DND-41 (cell line): ENCODE data around the gene ARL5C.
A peak's percentile ranks its signal among the peaks of the same experiment; 100 is the strongest.

Experiments
- ATAC-seq: fragments of 200-7000 bp; cut with Tn5 transposase; 3 replicates; pipeline ENCODE4 v1.9.1; 2021; ENCODE audit warnings: low read depth; ENCODE audit not compliant: insufficient read depth
- DNase-seq: peaks from one replicate; pipeline ENCODE4 v3.0.0-alpha.2; 2020
- H2AFZ ChIP-seq: 2 replicates; pipeline ENCODE4 v1.6.0; 2012; ENCODE audit warnings: low read depth, low read length
- H3K27ac ChIP-seq: 2 replicates; pipeline ENCODE4 v1.5.1; 2012; ENCODE audit warnings: low read length, inconsistent platforms
- H3K27me3 ChIP-seq: fragments of 200-600 bp; sonication (generic); 2 replicates; pipeline ENCODE4 v1.6.0; 2012; ENCODE audit warnings: low read length, mild to moderate bottlenecking, inconsistent platforms; ENCODE audit not compliant: insufficient read depth, poor library complexity
- H3K36me3 ChIP-seq: 2 replicates; pipeline ENCODE4 v1.5.1; 2012; ENCODE audit warnings: low read length, inconsistent platforms; ENCODE audit not compliant: insufficient read depth
- H3K4me1 ChIP-seq: 2 replicates; pipeline ENCODE4 v1.5.1; 2012; ENCODE audit warnings: mild to moderate bottlenecking, low read length; ENCODE audit not compliant: insufficient read depth
- H3K4me2 ChIP-seq: 2 replicates; pipeline ENCODE4 v1.6.0; 2012; ENCODE audit warnings: mild to moderate bottlenecking, moderate library complexity, low read length, inconsistent platforms; ENCODE audit not compliant: insufficient read depth
- H3K4me3 ChIP-seq, 2 experiments: fragments of 200-600 bp in 1 of 2; shearing (Covaris generic) in 1 of 2; 2 replicates each; pipeline ENCODE4 v1.5.1; 2012 to 2016; ENCODE audit warnings: inconsistent platforms in 2 of 2, low read length in 2 of 2, mild to moderate bottlenecking in 2 of 2, low read depth in 1 of 2, moderate library complexity in 1 of 2
- H3K79me2 ChIP-seq: 2 replicates; pipeline ENCODE4 v1.6.0; 2012; ENCODE audit warnings: low read length, inconsistent platforms; ENCODE audit not compliant: insufficient read depth
- H3K9ac ChIP-seq: 2 replicates; pipeline ENCODE4 v1.6.0; 2012; ENCODE audit warnings: low read depth, mild to moderate bottlenecking, inconsistent platforms, low read length, moderate library complexity
- H3K9me3 ChIP-seq: 2 replicates; pipeline ENCODE4 v1.5.1; 2012; ENCODE audit warnings: low read length, moderate library complexity, mild to moderate bottlenecking, inconsistent platforms; ENCODE audit not compliant: insufficient read depth, severe bottlenecking
- H4K20me1 ChIP-seq: 2 replicates; pipeline ENCODE4 v1.6.0; 2012; ENCODE audit warnings: low read length; ENCODE audit not compliant: insufficient read depth
- CTCF ChIP-seq: IDR thresholded peaks from 2 replicates; pipeline ENCODE4 v1.5.1; 2012; ENCODE audit warnings: borderline replicate concordance, low read length, moderate library complexity, mild to moderate bottlenecking; ENCODE audit not compliant: poor library complexity, severe bottlenecking; ENCODE audit errors: extremely low read depth
- EZH2 ChIP-seq: IDR thresholded peaks from 3 replicates; pipeline ENCODE4 v1.6.1; 2012; ENCODE audit warnings: borderline replicate concordance, low read depth, mild to moderate bottlenecking, moderate library complexity, low read length, inconsistent platforms; ENCODE audit not compliant: severe bottlenecking

Gene ARL5C

DNA sequence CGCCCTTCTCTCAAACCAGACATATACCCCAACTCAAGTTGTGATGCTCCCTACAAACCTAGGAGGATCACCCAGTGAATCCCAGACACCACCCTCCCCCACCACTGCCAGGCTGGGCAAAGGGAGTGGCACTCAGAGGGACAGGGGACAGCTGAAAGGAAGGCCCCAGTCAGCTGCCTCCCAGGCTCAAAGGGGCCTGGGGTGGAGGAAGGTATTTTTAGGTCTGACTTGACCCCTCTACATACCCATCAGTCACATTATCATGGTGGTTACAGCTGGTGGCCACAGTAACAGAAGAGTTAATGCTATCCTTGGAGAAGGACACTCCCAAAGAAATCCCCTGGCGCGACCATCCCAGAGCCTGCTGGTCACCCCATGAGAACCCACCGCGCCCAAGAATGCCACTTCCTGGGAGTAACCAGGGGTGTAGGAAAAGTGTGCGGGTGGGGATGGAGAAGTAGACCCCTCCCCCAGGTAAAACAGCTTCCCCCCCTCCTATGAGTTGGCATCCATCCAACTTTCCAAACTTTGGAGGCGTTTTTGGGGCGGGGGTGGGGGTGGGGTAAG is 30.4 kb upstream of the ARL5C start:
- Histone ChIP-seq H3K9ac (peak overlapping the region; percentile 93), H2AFZ (no peak overlapping the region), H3K4me1 (peaks cover 61% of the 10 kb centered on the region), H3K9me3 (no peaks in the 10 kb centered on the region), H3K27ac (peak overlapping the region; percentile 99), H3K27me3 (no peaks in the 10 kb centered on the region), H3K79me2 (peaks cover 58% of the 10 kb centered on the region), H3K36me3 (peaks cover 47% of the 10 kb centered on the region), H4K20me1 (peaks cover 32% of the 10 kb centered on the region), H3K4me3 (peak overlapping the region in 1 of 2 experiments; percentile 88; a peak in 2 of 4 replicates), H3K4me2 (peak overlapping the region; percentile 98)
- DNase-seq, result no peak
- no peak for ATAC-seq
- TF ChIP-seq EZH2, result no peak
- TF ChIP-seq CTCF, result no peak

DNA sequence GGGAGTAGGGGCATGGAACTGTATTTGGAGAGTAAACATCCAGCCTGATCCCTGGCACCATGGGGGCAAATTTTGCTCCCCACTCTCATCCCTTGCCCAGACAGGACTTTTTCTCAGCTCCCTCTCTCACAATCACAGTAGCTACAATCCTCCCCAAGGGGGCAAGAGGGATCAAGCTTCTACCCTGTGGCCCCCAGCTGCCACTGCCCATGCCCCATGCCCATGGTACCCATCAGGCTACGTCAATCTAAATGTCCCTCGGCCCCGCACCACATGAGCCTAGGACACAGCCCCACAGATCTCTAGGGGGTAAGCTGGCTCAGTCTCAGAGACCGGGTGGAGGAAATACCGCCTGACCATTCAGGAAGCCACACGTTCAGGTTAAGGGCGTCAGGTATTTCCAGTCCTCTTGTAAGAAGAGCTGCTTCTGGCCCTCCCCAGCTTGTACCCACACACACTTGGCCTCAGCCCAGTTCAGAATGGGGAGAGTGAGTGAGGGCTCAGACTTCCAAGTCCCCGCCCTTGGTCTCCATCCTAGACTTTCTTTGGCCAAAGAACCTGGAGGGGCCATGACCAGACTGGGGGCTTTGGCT is 29.7 kb upstream of the ARL5C start:
- Histone ChIP-seq H3K36me3 (peaks cover 45% of the 10 kb centered on the region), H3K4me3 (peak overlapping the region in 1 of 2 experiments; percentile 88; a peak in 2 of 4 replicates), H3K4me2 (peak overlapping the region; percentile 98), H3K9me3 (no peaks in the 10 kb centered on the region), H3K9ac (peak overlapping the region; percentile 93), H4K20me1 (peaks cover 26% of the 10 kb centered on the region), H3K4me1 (peaks cover 55% of the 10 kb centered on the region), H3K27me3 (no peaks in the 10 kb centered on the region), H2AFZ (no peak overlapping the region), H3K79me2 (peaks cover 52% of the 10 kb centered on the region), H3K27ac (peak overlapping the region; percentile 99; the same call in 1 of the 2 replicates)
- DNase-seq (no peak), ATAC-seq (no peak)
- TF ChIP-seq CTCF (no peak), EZH2 (no peak)

GRCh38 chr17:39194985-39195524 is 29.1 kb upstream of the ARL5C start:
- DNase-seq, result no peak
- Histone ChIP-seq H4K20me1 (peaks cover 26% of the 10 kb centered on the region), H3K79me2 (peaks cover 46% of the 10 kb centered on the region), H2AFZ (no peak overlapping the region), H3K4me2 (peak overlapping the region; percentile 15; the same call in 1 of the 2 replicates), H3K27ac (peak overlapping the region; percentile 99; the same call in 1 of the 2 replicates), H3K9ac (peak overlapping the region; percentile 93; the same call in 1 of the 2 replicates), H3K27me3 (no peaks in the 10 kb centered on the region), H3K4me3 (no peak overlapping the region), H3K36me3 (peaks cover 47% of the 10 kb centered on the region), H3K9me3 (no peaks in the 10 kb centered on the region), H3K4me1 (peaks cover 53% of the 10 kb centered on the region)
- TF ChIP-seq EZH2, result no peak
- TF ChIP-seq CTCF, result no peak
- no peak for ATAC-seq
